Body of pancreas (tissue), 4 donors: ENCODE results near the gene KLHL7. TPM values are rescaled to one million over a fixed set of nuclear protein-coding genes. Genes with fewer than 3 reads are reported as not detected.

Source experiments
- ATAC-seq: fragments of 150-250 bp; one replicate; pipeline ENCODE4 v1.9.1; 2016
- DNase-seq, 4 donors: peaks; one replicate each; pipeline ENCODE4 v3.0.0-alpha.2; 2019
- H3K27ac ChIP-seq, 4 donors: fragments of 200-600 bp; sonication (generic); 1 replicate in 3 of 4; 2 replicates in 1 of 4; pipeline versions ENCODE4 v1.5.1 to v1.6.1; 2016 to 2019; ENCODE audit warnings: mild to moderate bottlenecking in 1 of 4, mixed read lengths in 1 of 4, moderate library complexity in 1 of 4
- H3K27me3 ChIP-seq, 2 donors: fragments of 200-600 bp; sonication (generic); one replicate each; pipeline ENCODE4 v1.6.0; 2016; ENCODE audit warnings: mild to moderate bottlenecking in 1 of 2
- H3K36me3 ChIP-seq, 2 donors: fragments of 200-600 bp; sonication (generic); replicated peaks in 1 of 2; 2 replicates each; pipeline ENCODE4 v1.5.1; 2016; ENCODE audit warnings: low read depth in 2 of 2; ENCODE audit not compliant: insufficient read depth in 1 of 2
- H3K4me1 ChIP-seq: fragments of 200-600 bp; sonication (generic); one replicate; pipeline ENCODE4 v1.6.0; 2016
- H3K4me3 ChIP-seq, 2 donors: fragments of 200-600 bp; sonication (generic); 1 replicate in 1 of 2; 2 replicates in 1 of 2; pipeline ENCODE4 v1.5.1; 2016 to 2019
- H3K9me3 ChIP-seq, 3 donors: fragments of 200-600 bp; sonication (generic); 1 replicate in 2 of 3; 2 replicates in 1 of 3; pipeline ENCODE4 v1.5.1; 2016
- POLR2A ChIP-seq, 3 donors: fragments of 450-650 bp; IDR thresholded peaks; one replicate each; pipeline ENCODE4 v1.6.1; 2016; ENCODE audit warnings: antibody characterized with exemption in 3 of 3, mild to moderate bottlenecking in 2 of 3
- WGBS, 2 donors: methylation state at CpG; one replicate each; pipeline ENCODE4 v1.1.5; 2017; 5-methylcytosine and 5-hydroxymethylcytosine counted together
- intact Hi-C: fragments of 100-400 bp; cut with DNase I; formaldehyde crosslinking; loops from one replicate; pipeline ENCODE4 v1.15.1; 2023
- total RNA-seq, 2 donors: library from RNA; depleted of rRNA; stranded (reverse); fragments of >200 nt; gene quantifications; one replicate each; pipeline ENCODE4 v1.1.0, GENCODE V29; 2016
- TF ChIP-seq, protein P1 (sequence below), 7 experiments: fragments of 450-650 bp in 4 of 7; fragments of 200-600 bp in 3 of 7; sonication (generic) in 3 of 7; IDR thresholded peaks; one replicate each; pipeline ENCODE4 v1.5.1; 2016 to 2019; ENCODE audit warnings: antibody characterized with exemption in 7 of 7

Gene KLHL7
- total RNA-seq, 2 donors from 2014 or later: 18.2 to 65.3 TPM

- Histone ChIP-seq H3K4me3 (no peak overlapping the region), H3K36me3 (no peaks in the 10 kb centered on the region), H3K9me3 (no peaks in the 10 kb centered on the region), H3K27me3 (no peaks in the 10 kb centered on the region), H3K4me1 (no peaks in the 10 kb centered on the region), H3K27ac (no peak overlapping the region)
- TF ChIP-seq, protein P1, sequence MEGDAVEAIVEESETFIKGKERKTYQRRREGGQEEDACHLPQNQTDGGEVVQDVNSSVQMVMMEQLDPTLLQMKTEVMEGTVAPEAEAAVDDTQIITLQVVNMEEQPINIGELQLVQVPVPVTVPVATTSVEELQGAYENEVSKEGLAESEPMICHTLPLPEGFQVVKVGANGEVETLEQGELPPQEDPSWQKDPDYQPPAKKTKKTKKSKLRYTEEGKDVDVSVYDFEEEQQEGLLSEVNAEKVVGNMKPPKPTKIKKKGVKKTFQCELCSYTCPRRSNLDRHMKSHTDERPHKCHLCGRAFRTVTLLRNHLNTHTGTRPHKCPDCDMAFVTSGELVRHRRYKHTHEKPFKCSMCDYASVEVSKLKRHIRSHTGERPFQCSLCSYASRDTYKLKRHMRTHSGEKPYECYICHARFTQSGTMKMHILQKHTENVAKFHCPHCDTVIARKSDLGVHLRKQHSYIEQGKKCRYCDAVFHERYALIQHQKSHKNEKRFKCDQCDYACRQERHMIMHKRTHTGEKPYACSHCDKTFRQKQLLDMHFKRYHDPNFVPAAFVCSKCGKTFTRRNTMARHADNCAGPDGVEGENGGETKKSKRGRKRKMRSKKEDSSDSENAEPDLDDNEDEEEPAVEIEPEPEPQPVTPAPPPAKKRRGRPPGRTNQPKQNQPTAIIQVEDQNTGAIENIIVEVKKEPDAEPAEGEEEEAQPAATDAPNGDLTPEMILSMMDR (IDR thresholded peaks at IDR 0.05): no peak
- TF ChIP-seq POLR2A (IDR thresholded peaks at IDR 0.05): no peak
- no peak for ATAC-seq
- WGBS, 2 donors: 63 to 74% methylated on average over 1 of the region's 1 CpG
- DNase-seq: no peak
- intact Hi-C loops: no loop called here
Measured at GRCh38 chr7:23136216-23136615, 30.6 kb downstream of the KLHL7 start.

GRCh38 chr7:23157679-23158078 lies 52.1 kb downstream of the KLHL7 start:
- ATAC-seq: no peak

DNA sequence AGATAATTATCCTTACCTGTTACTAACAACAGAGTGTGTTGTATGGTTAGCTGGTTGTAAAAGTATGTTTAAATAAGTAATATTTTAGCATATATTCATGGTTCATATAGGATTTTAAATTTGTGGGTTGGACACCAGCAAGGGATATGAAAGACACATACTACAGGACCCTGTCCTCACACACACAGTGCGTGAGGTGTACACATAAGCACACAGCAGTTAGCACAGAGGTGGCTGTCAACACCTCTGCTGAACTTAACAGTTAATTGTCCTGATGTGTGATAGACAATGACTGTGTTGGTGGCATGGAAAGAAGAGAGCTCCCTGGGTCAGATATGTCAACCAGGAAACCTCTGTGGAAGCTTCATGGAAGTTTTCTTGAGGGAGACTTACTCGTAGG lies 53.0 kb downstream of the KLHL7 start:
- H3K9me3 ChIP-seq: no peaks in the 10 kb centered on the region
- H3K36me3 ChIP-seq: no peaks in the 10 kb centered on the region

More at GRCh38 chr7:23157679-23158078, 52.1 kb downstream of the KLHL7 start:
- TF ChIP-seq, protein P1 (IDR thresholded peaks at IDR 0.05): no peak
- TF ChIP-seq POLR2A (IDR thresholded peaks at IDR 0.05): no peak
- Histone ChIP-seq H3K4me3 (no peak overlapping the region), H3K36me3 (no peaks in the 10 kb centered on the region), H3K4me1 (no peaks in the 10 kb centered on the region), H3K27ac (no peak overlapping the region), H3K27me3 (no peaks in the 10 kb centered on the region), H3K9me3 (no peaks in the 10 kb centered on the region)
- intact Hi-C loops: no loop called here
- no peak for DNase-seq
- WGBS, 2 donors: 75 to 76% methylated on average over 6 of the region's 6 CpGs

GRCh38 chr7:23161482-23161881 lies 55.9 kb downstream of the KLHL7 start:
- TF ChIP-seq POLR2A (IDR thresholded peaks at IDR 0.05): no peak
- TF ChIP-seq, protein P1 (IDR thresholded peaks at IDR 0.05): no peak
- H3K4me3 ChIP-seq: no peak overlapping the region
- no peaks in the 10 kb centered on the region for H3K9me3 ChIP-seq
- H3K27ac ChIP-seq: no peak overlapping the region
- DNase-seq (no peak), ATAC-seq (no peak)
- WGBS, 2 donors: 96 to 100% methylated on average over 1 of the region's 1 CpG
- H3K27me3 ChIP-seq: no peaks in the 10 kb centered on the region
- intact Hi-C loops: no loop called here
- no peaks in the 10 kb centered on the region for H3K4me1 ChIP-seq
- no peaks in the 10 kb centered on the region for H3K36me3 ChIP-seq

More for the DNA sequence above, 53.0 kb downstream of the KLHL7 start:
- Histone ChIP-seq H3K27ac (no peak overlapping the region), H3K4me1 (no peaks in the 10 kb centered on the region), H3K27me3 (no peaks in the 10 kb centered on the region), H3K4me3 (no peak overlapping the region)
- TF ChIP-seq, protein P1 (IDR thresholded peaks at IDR 0.05): no peak
- no peak for TF ChIP-seq POLR2A (IDR thresholded peaks at IDR 0.05)
- intact Hi-C loops: no loop called here
- ATAC-seq (no peak), DNase-seq (no peak)
- whole genome bisulfite sequencing, 2 donors: 91 to 100% methylated on average over 2 of the region's 2 CpGs

DNA sequence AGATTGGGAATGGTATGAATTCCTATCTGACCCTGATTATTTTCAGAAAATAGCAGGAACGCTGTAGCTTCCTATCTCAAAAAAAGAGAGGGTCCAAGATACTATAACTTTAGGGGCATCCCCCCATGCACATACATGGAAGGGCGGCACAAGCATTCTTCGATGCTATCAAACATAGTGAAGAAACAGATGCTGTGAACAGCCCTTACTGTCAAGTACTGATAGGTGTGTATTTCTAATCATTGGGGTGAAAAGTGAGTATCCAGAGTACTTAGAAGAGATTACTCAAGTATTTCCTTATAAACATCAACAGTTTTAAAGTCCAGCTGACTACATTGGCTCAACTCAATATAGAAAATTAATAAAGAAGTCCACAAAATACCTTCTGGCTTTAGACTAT lies 59.3 kb downstream of the KLHL7 start:
- 90 to 95% methylated on average over 3 of the region's 3 CpGs for WGBS, 2 donors
- no peak overlapping the region for H3K4me3 ChIP-seq
- no peak for TF ChIP-seq POLR2A (IDR thresholded peaks at IDR 0.05)
- TF ChIP-seq, protein P1 (IDR thresholded peaks at IDR 0.05): no peak
- ATAC-seq: no peak
- DNase-seq: no peak
- intact Hi-C loops: no loop called here
- H3K27me3 ChIP-seq: no peaks in the 10 kb centered on the region
- no peak overlapping the region for H3K27ac ChIP-seq
- H3K9me3 ChIP-seq: no peaks in the 10 kb centered on the region
- H3K36me3 ChIP-seq: no peaks in the 10 kb centered on the region
- no peaks in the 10 kb centered on the region for H3K4me1 ChIP-seq
